Measurements from ENCODE around the gene C2orf42.
"Not testable (repeated sequence)": the region's sequence is repeated elsewhere in the genome, so short reads cannot be mapped to it uniquely, and the experiment has no call there.

Gene C2orf42

GRCh38 chr2:70169654-70170245 is 21.1 kb downstream of the C2orf42 start:
- FAIRE-seq: not testable (repeated sequence)

- no peak for FAIRE-seq
These were observed 29.7 kb downstream of the C2orf42 start for GRCh38 chr2:70161069-70161534.

- no peak for FAIRE-seq
These were observed 30.3 kb downstream of the C2orf42 start for GRCh38 chr2:70160545-70160944.

- not testable (repeated sequence) for FAIRE-seq
These were observed 41.6 kb downstream of the C2orf42 start for GRCh38 chr2:70149130-70149686.

- FAIRE-seq: not testable (repeated sequence)
These were observed 42.5 kb downstream of the C2orf42 start for GRCh38 chr2:70148211-70148760.

- FAIRE-seq: no peak
These were observed 44.7 kb downstream of the C2orf42 start for GRCh38 chr2:70145851-70146739.

GRCh38 chr2:70145144-70145490 is 45.7 kb downstream of the C2orf42 start:
- FAIRE-seq: no peak

- FAIRE-seq: no peak
These were observed 46.2 kb downstream of the C2orf42 start for GRCh38 chr2:70144443-70145143.

GRCh38 chr2:70143314-70144150 is 47.3 kb downstream of the C2orf42 start:
- no peak for FAIRE-seq

GRCh38 chr2:70142590-70143313 is 48.1 kb downstream of the C2orf42 start:
- FAIRE-seq: peak; percentile 76

GRCh38 chr2:70141902-70142589 is 48.8 kb downstream of the C2orf42 start:
- no peak for FAIRE-seq

GRCh38 chr2:70141212-70141901 is 49.5 kb downstream of the C2orf42 start:
- FAIRE-seq: no peak

GRCh38 chr2:70140791-70141211 is 50.0 kb downstream of the C2orf42 start:
- no peak for FAIRE-seq

- not testable (repeated sequence) for FAIRE-seq
These were observed 56.4 kb downstream of the C2orf42 start for GRCh38 chr2:70134323-70134983.

GRCh38 chr2:70133491-70134322 is 57.1 kb downstream of the C2orf42 start:
- FAIRE-seq: no peak

GRCh38 chr2:70133127-70133452 is 57.7 kb downstream of the C2orf42 start:
- FAIRE-seq: no peak

- peak; percentile 87 for FAIRE-seq
These were observed 58.3 kb downstream of the C2orf42 start for GRCh38 chr2:70132244-70133126.

All from G401.6 (cell line).